HCT116 (cell line): Measurements from ENCODE around the gene POLE3. TPM values are rescaled to one million over a fixed set of nuclear protein-coding genes. Genes with fewer than 3 reads are reported as not detected.

Experiments used
- ATAC-seq: fragments of 200-7000 bp; cut with Tn5 transposase; 2 replicates; pipeline ENCODE4 v1.9.1; 2020; ENCODE audit warnings: mild to moderate bottlenecking, moderate library complexity
- BruUV-seq: library from RNA; stranded (reverse); fragments of 400-500 nt; replicated peaks from 2 replicates; lab custom pipeline; 2021; lab: Mats Ljungman, UMichigan
- CTCF ChIA-PET: fragments of 300-600 bp; sonication (Branson Sonifier 250); formaldehyde crosslinking; loops from one replicate; lab custom pipeline; 2021; ENCODE audit warnings: antibody characterized with exemption; lab: Charles Lee
- POLR2A ChIA-PET: fragments of 300-600, 350-600 bp; sonication (Branson Sonifier 250); formaldehyde crosslinking; loops from one replicate; lab custom pipeline; 2021; ENCODE audit warnings: antibody characterized with exemption; lab: Charles Lee
- RAD21 ChIA-PET, 2 experiments: fragments of 300-600 bp; sonication (Branson Sonifier 250); formaldehyde crosslinking; loops; one replicate each; lab custom pipeline; 2023; ENCODE audit warnings: low total read pairs in 2 of 2; ENCODE audit not compliant: uncharacterized antibody in 2 of 2, unreplicated experiment in 2 of 2, low non-redundant PET in 1 of 2; lab: Charles Lee
- DNase-seq: peaks from one replicate; pipeline ENCODE4 v3.0.0-alpha.2; 2010; ENCODE audit warnings: low read depth, low spot score
- H2AFZ ChIP-seq: fragments of 200-600 bp; shearing (Covaris generic), sonication (generic); 2 replicates; pipeline ENCODE4 v1.6.1; 2017; ENCODE audit warnings: low read depth, mixed run types, mixed read lengths, antibody characterized with exemption, low read length; ENCODE audit not compliant: poor library complexity, severe bottlenecking
- H3K27ac ChIP-seq: 2 replicates; pipeline ENCODE4 v1.5.1; 2012; ENCODE audit warnings: low read depth, low read length
- H3K27me3 ChIP-seq: fragments of 200-600 bp; sonication (generic); 2 replicates; pipeline ENCODE4 v1.6.1; 2016; ENCODE audit warnings: mixed run types, low read length, mixed read lengths; ENCODE audit not compliant: insufficient read depth
- H3K36me3 ChIP-seq, 2 experiments: fragments of 200-500 bp in 1 of 2; fragments of 200-600 bp in 1 of 2; sonication (Bioruptor generic) in 1 of 2; sonication (generic) in 1 of 2; 2 replicates each; pipeline versions ENCODE4 v1.5.1 to v1.6.1; 2014 to 2016; ENCODE audit warnings: low read length in 2 of 2, inconsistent platforms in 1 of 2, mixed read lengths in 1 of 2, mixed run types in 1 of 2; ENCODE audit not compliant: insufficient read depth in 2 of 2, control insufficient read depth in 1 of 2
- H3K4me1 ChIP-seq, 2 experiments: fragments of 200-600 bp in 1 of 2; sonication (generic) in 1 of 2; 2 replicates each; pipeline versions ENCODE4 v1.5.1 to v1.6.1; 2012 to 2017; ENCODE audit warnings: low read length in 2 of 2, inconsistent platforms in 1 of 2, mild to moderate bottlenecking in 1 of 2, mixed read lengths in 1 of 2, mixed run types in 1 of 2, moderate library complexity in 1 of 2; ENCODE audit not compliant: insufficient read depth in 2 of 2, control insufficient read depth in 1 of 2
- H3K4me2 ChIP-seq: fragments of 200-600 bp; sonication (generic); 2 replicates; pipeline ENCODE4 v1.6.1; 2017; ENCODE audit warnings: mixed run types, low read length, mixed read lengths
- H3K4me3 ChIP-seq, 2 experiments: fragments of 200-600 bp in 1 of 2; sonication (generic) in 1 of 2; replicated peaks in 1 of 2; 2 replicates each; pipeline ENCODE4 v1.5.1; 2011 to 2016; ENCODE audit warnings: low read length in 2 of 2, control low read depth in 1 of 2, low read depth in 1 of 2, mild to moderate bottlenecking in 1 of 2, mixed read lengths in 1 of 2, mixed run types in 1 of 2
- H3K79me2 ChIP-seq: fragments of 200-600 bp; sonication (generic); 2 replicates; pipeline ENCODE4 v1.6.1; 2017; ENCODE audit warnings: mild to moderate bottlenecking, mixed run types, low read length, moderate library complexity, mixed read lengths; ENCODE audit not compliant: insufficient read depth
- H3K9ac ChIP-seq: fragments of 200-600 bp; sonication (generic); 2 replicates; pipeline ENCODE4 v1.6.1; 2016; ENCODE audit warnings: low read length, mixed read lengths
- H3K9me2 ChIP-seq: fragments of 200-600 bp; sonication (generic), shearing (Covaris generic); 2 replicates; pipeline ENCODE4 v1.6.1; 2017; ENCODE audit warnings: mixed run types, mild to moderate bottlenecking, moderate library complexity; ENCODE audit not compliant: insufficient read depth
- H3K9me3 ChIP-seq, 2 experiments: fragments of 200-500 bp in 1 of 2; fragments of 200-600 bp in 1 of 2; sonication (Bioruptor generic) in 1 of 2; sonication (generic) in 1 of 2; 2 replicates each; pipeline ENCODE4 v1.6.1; 2014 to 2017; ENCODE audit warnings: low read length in 2 of 2, mixed read lengths in 2 of 2, inconsistent platforms in 1 of 2, low read depth in 1 of 2, mild to moderate bottlenecking in 1 of 2, mixed run types in 1 of 2, moderate library complexity in 1 of 2; ENCODE audit not compliant: control insufficient read depth in 1 of 2, insufficient read depth in 1 of 2
- H4K20me1 ChIP-seq: fragments of 200-600 bp; sonication (generic), shearing (Covaris generic); 2 replicates; pipeline ENCODE4 v1.6.1; 2017; ENCODE audit warnings: mixed run types, mild to moderate bottlenecking, moderate library complexity; ENCODE audit not compliant: insufficient read depth
- ATF3 ChIP-seq: IDR thresholded peaks from 2 replicates; pipeline ENCODE4 v1.6.1; 2012
- CBX3 ChIP-seq: IDR thresholded peaks from 2 replicates; pipeline ENCODE4 v1.6.1; 2012; ENCODE audit warnings: low read depth
- CEBPB ChIP-seq: IDR thresholded peaks from 2 replicates; pipeline ENCODE4 v1.6.1; 2012; ENCODE audit warnings: low read depth
- CTCF ChIP-seq, 3 experiments: fragments of 200-600 bp in 1 of 3; sonication (generic) in 1 of 3; IDR thresholded peaks in 2 of 3; conservative IDR thresholded peaks in 1 of 3; 2 replicates each; pipeline ENCODE4 v1.5.1; 2012 to 2017; ENCODE audit warnings: low read depth in 2 of 3, low read length in 2 of 3, antibody characterized with exemption in 1 of 3, borderline replicate concordance in 1 of 3, control low read depth in 1 of 3, mild to moderate bottlenecking in 1 of 3, mixed read lengths in 1 of 3, mixed run types in 1 of 3, moderate library complexity in 1 of 3; ENCODE audit not compliant: insufficient read depth in 1 of 3
- EGR1 ChIP-seq: IDR thresholded peaks from 2 replicates; pipeline ENCODE4 v1.6.1; 2012; ENCODE audit warnings: low read depth
- ELF1 ChIP-seq: IDR thresholded peaks from 2 replicates; pipeline ENCODE4 v1.6.1; 2012; ENCODE audit warnings: low read depth, borderline replicate concordance
- EZH2 ChIP-seq: fragments of 200-600 bp; sonication (generic); IDR thresholded peaks from 2 replicates; pipeline ENCODE4 v1.6.1; 2017; ENCODE audit warnings: antibody characterized with exemption, mixed run types
- EZH2phosphoT487 ChIP-seq: fragments of 200-600 bp; IDR thresholded peaks from 2 replicates; pipeline ENCODE4 v1.6.1; 2018; ENCODE audit warnings: antibody characterized with exemption, borderline replicate concordance
- JUND ChIP-seq: IDR thresholded peaks from 2 replicates; pipeline ENCODE4 v1.6.1; 2012
- POLR2AphosphoS5 ChIP-seq: IDR thresholded peaks from 2 replicates; pipeline ENCODE4 v1.6.1; 2011; ENCODE audit warnings: mild to moderate bottlenecking, low read depth, low read length, moderate library complexity
- RAD21 ChIP-seq: IDR thresholded peaks from 2 replicates; pipeline ENCODE4 v1.6.1; 2012; ENCODE audit warnings: low read depth, mild to moderate bottlenecking
- SIN3A ChIP-seq: IDR thresholded peaks from 2 replicates; pipeline ENCODE4 v1.6.1; 2012; ENCODE audit warnings: low read depth
- SP1 ChIP-seq: IDR thresholded peaks from 2 replicates; pipeline ENCODE4 v1.6.1; 2012; ENCODE audit warnings: low read depth
- ZFX ChIP-seq: fragments of 450-650 bp; IDR thresholded peaks from 2 replicates; pipeline ENCODE4 v1.6.1; 2017
- ZNF274 ChIP-seq: fragments of 200-500 bp; sonication (Bioruptor generic); IDR thresholded peaks from 2 replicates; pipeline ENCODE4 v1.6.1; 2014; ENCODE audit warnings: mild to moderate bottlenecking, low read depth, low read length, inconsistent platforms
- intact Hi-C: fragments of 100-400 bp; cut with micrococcal nuclease; formaldehyde crosslinking; loops from 2 replicates; pipeline ENCODE4 v1.10.0; 2022
- total RNA-seq: library from RNA; stranded (reverse); gene quantifications from one replicate; pipeline ENCODE4 v1.2.1, GENCODE V29; 2021; ENCODE audit not compliant: unreplicated experiment

The POLE3 gene
- total RNA-seq, 1 experiment from 2014 or later: 65.1 TPM

- Histone ChIP-seq H3K36me3 (no peaks in the 10 kb centered on the region; a peak in 1 of 4 replicates), H3K9ac (no peak overlapping the region), H3K4me2 (no peak overlapping the region), H4K20me1 (no peaks in the 10 kb centered on the region), H3K9me3 (no peaks in the 10 kb centered on the region), H3K79me2 (no peaks in the 10 kb centered on the region), H3K27ac (no peak overlapping the region), H2AFZ (no peak overlapping the region), H3K4me1 (peaks cover 11 to 14% of the 10 kb centered on the region in 2 experiments), H3K27me3 (no peaks in the 10 kb centered on the region), H3K9me2 (no peaks in the 10 kb centered on the region), H3K4me3 (no peak overlapping the region)
- no TSS peak for BruUV-seq
- intact Hi-C loops: no loop called here
- no peak for ATAC-seq
- RAD21 ChIA-PET: no interaction called here
- CTCF ChIA-PET: no interaction called here
- TF ChIP-seq EGR1 (no peak), JUND (no peak), EZH2phosphoT487 (no peak), ELF1 (no peak), SP1 (no peak), POLR2AphosphoS5 (no peak), ZNF274 (no peak), EZH2 (no peak), ZFX (no peak), ATF3 (no peak), RAD21 (no peak), CTCF (IDR thresholded peaks at IDR 0.05 in 2 of 3, conservative IDR thresholded peaks at IDR 0.05 in 1 of 3; ENCODE audit: borderline replicate concordance in 1 of 3, insufficient read depth in 1 of 3, low read depth in 2 of 3, low read length in 2 of 3) (no peak), CEBPB (no peak), CBX3 (no peak), SIN3A (no peak)
- no peak for DNase-seq
- POLR2A ChIA-PET: no interaction called here
Measured at GRCh38 chr9:113364951-113365350, 45.5 kb downstream of the POLE3 start.
